Mesenchymal stem cell (in vitro differentiated cells and primary cell): ENCODE data around the gene EFHC1.

Source experiments
- DNase-seq: peaks from one replicate; pipeline ENCODE4 v3.0.0-alpha.2; 2013
- H2AFZ ChIP-seq: one replicate; pipeline ENCODE4 v1.6.1; 2013; ENCODE audit warnings: low read depth, mild to moderate bottlenecking, control low read depth, inconsistent platforms, low read length, moderate library complexity
- H2AK5ac ChIP-seq: 2 replicates; pipeline ENCODE4 v1.6.1; 2013; ENCODE audit warnings: low read length, moderate library complexity, mild to moderate bottlenecking, inconsistent platforms; ENCODE audit not compliant: severe bottlenecking
- H2BK120ac ChIP-seq: one replicate; pipeline ENCODE4 v1.6.1; 2013; ENCODE audit warnings: low read depth, mild to moderate bottlenecking, inconsistent platforms, low read length, moderate library complexity
- H2BK12ac ChIP-seq, 2 experiments: one replicate each; pipeline ENCODE4 v1.6.1; 2013; ENCODE audit warnings: inconsistent platforms in 2 of 2, low read length in 2 of 2, mild to moderate bottlenecking in 2 of 2, moderate library complexity in 2 of 2, control low read depth in 1 of 2
- H2BK15ac ChIP-seq: one replicate; pipeline ENCODE4 v1.6.1; 2013; ENCODE audit warnings: mild to moderate bottlenecking, low read depth, inconsistent platforms; ENCODE audit not compliant: poor library complexity, severe bottlenecking
- H2BK5ac ChIP-seq: 2 replicates; pipeline ENCODE4 v1.6.1; 2013; ENCODE audit warnings: low read depth, mild to moderate bottlenecking, low read length, control low read depth, inconsistent platforms; ENCODE audit not compliant: poor library complexity, severe bottlenecking
- H3K14ac ChIP-seq, 2 experiments: one replicate each; pipeline ENCODE4 v1.6.1; 2013; ENCODE audit warnings: inconsistent platforms in 2 of 2, low read length in 2 of 2, control low read depth in 1 of 2, mild to moderate bottlenecking in 1 of 2, moderate library complexity in 1 of 2
- H3K18ac ChIP-seq, 2 experiments: one replicate each; pipeline ENCODE4 v1.6.1; 2013; ENCODE audit warnings: inconsistent platforms in 2 of 2, low read length in 2 of 2, control low read depth in 1 of 2, low read depth in 1 of 2, mild to moderate bottlenecking in 1 of 2
- H3K23ac ChIP-seq, 2 experiments: one replicate each; pipeline ENCODE4 v1.6.1; 2013; ENCODE audit warnings: inconsistent platforms in 2 of 2, low read length in 2 of 2, mild to moderate bottlenecking in 2 of 2, moderate library complexity in 2 of 2, control low read depth in 1 of 2
- H3K27ac ChIP-seq: 2 replicates; pipeline ENCODE4 v1.5.1; 2013; ENCODE audit warnings: mild to moderate bottlenecking, moderate library complexity, low read length, control low read depth, inconsistent platforms; ENCODE audit not compliant: poor library complexity, severe bottlenecking
- H3K27me3 ChIP-seq, 2 experiments: 2 replicates each; pipeline versions ENCODE4 v1.6.1 to v1.7.0; 2013; ENCODE audit warnings: low read length in 2 of 2, mild to moderate bottlenecking in 2 of 2, moderate library complexity in 2 of 2, control low read depth in 1 of 2, inconsistent platforms in 1 of 2; ENCODE audit not compliant: control insufficient read depth in 1 of 2, insufficient read depth in 1 of 2
- H3K36me3 ChIP-seq, 2 experiments: 2 replicates each; pipeline versions ENCODE4 v1.6.1 to v1.7.0; 2013; ENCODE audit warnings: low read length in 2 of 2, control low read depth in 1 of 2, inconsistent platforms in 1 of 2, low read depth in 1 of 2, mild to moderate bottlenecking in 1 of 2; ENCODE audit not compliant: insufficient read depth in 2 of 2, control insufficient read depth in 1 of 2
- H3K4ac ChIP-seq, 2 experiments: one replicate each; pipeline ENCODE4 v1.6.1; 2013; ENCODE audit warnings: inconsistent platforms in 2 of 2, low read length in 2 of 2, mild to moderate bottlenecking in 2 of 2, moderate library complexity in 2 of 2, control low read depth in 1 of 2, low read depth in 1 of 2
- H3K4me1 ChIP-seq: 2 replicates; pipeline ENCODE4 v1.6.1; 2013; ENCODE audit warnings: low read depth, low read length, control low read depth; ENCODE audit not compliant: control insufficient read depth, insufficient read depth
- H3K4me2 ChIP-seq: 2 replicates; pipeline ENCODE4 v1.6.1; 2013; ENCODE audit warnings: low read length, mild to moderate bottlenecking, inconsistent platforms; ENCODE audit not compliant: poor library complexity, severe bottlenecking
- H3K4me3 ChIP-seq, 2 experiments: 2 replicates each; pipeline versions ENCODE4 v1.5.1 to v1.7.0; 2013; ENCODE audit warnings: low read length in 2 of 2, mild to moderate bottlenecking in 2 of 2, control low read depth in 1 of 2, low read depth in 1 of 2; ENCODE audit not compliant: insufficient read depth in 1 of 2
- H3K79me1 ChIP-seq: replicated peaks from 2 replicates; pipeline ENCODE4 v1.6.1; 2013; ENCODE audit warnings: mild to moderate bottlenecking, control low read depth, low read length, inconsistent platforms; ENCODE audit not compliant: poor library complexity, severe bottlenecking
- H3K9ac ChIP-seq: 2 replicates; pipeline ENCODE4 v1.7.0; 2013; ENCODE audit warnings: mild to moderate bottlenecking, low read length, moderate library complexity
- H3K9me3 ChIP-seq: 2 replicates; pipeline ENCODE4 v1.7.0; 2013; ENCODE audit warnings: mild to moderate bottlenecking, low read length; ENCODE audit not compliant: control insufficient read depth
- H4K8ac ChIP-seq: one replicate; pipeline ENCODE4 v1.6.1; 2013; ENCODE audit warnings: inconsistent platforms, mild to moderate bottlenecking, low read length, moderate library complexity
- H4K91ac ChIP-seq: one replicate; pipeline ENCODE4 v1.6.1; 2013; ENCODE audit warnings: mild to moderate bottlenecking, low read length, inconsistent platforms
- WGBS: methylation state at CpG from one replicate; pipeline ENCODE4 v1.1.7; 2013; ENCODE audit warnings: mixed read lengths; 5-methylcytosine and 5-hydroxymethylcytosine counted together

EFHC1 gene

GRCh38 chr6:52516943-52517342 is 96.8 kb downstream of the EFHC1 start:
- no peak overlapping the region for H2BK5ac ChIP-seq
- H3K18ac ChIP-seq: peak overlapping the region; percentile 34 to 40
- peak overlapping the region; percentile 56 to 73 for H2BK12ac ChIP-seq
- H3K27me3 ChIP-seq: no peaks in the 10 kb centered on the region
- no peak overlapping the region for H3K4me2 ChIP-seq
- H2AFZ ChIP-seq: no peak overlapping the region
- no peak overlapping the region for H3K14ac ChIP-seq
- peak overlapping the region; percentile 80 for H4K91ac ChIP-seq
- H3K79me1 ChIP-seq: peaks cover 10% of the 10 kb centered on the region
- 98% methylated on average over 2 of the region's 3 CpGs for WGBS
- peaks cover 33% of the 10 kb centered on the region for H3K4me1 ChIP-seq
- H2AK5ac ChIP-seq: peak overlapping the region; percentile 40
- no peak for DNase-seq
- H3K27ac ChIP-seq: peak overlapping the region; percentile 97
- peak overlapping the region; percentile 34 for H3K9ac ChIP-seq
- H3K36me3 ChIP-seq: peaks cover 28 to 74% of the 10 kb centered on the region in 2 experiments
- H2BK15ac ChIP-seq: no peak overlapping the region
- no peak overlapping the region for H4K8ac ChIP-seq
- no peak overlapping the region for H3K4me3 ChIP-seq
- H3K9me3 ChIP-seq: no peaks in the 10 kb centered on the region
- H2BK120ac ChIP-seq: no peak overlapping the region
- H3K4ac ChIP-seq: peak overlapping the region in 1 of 2 experiments; percentile 51
- no peak overlapping the region for H3K23ac ChIP-seq

- Histone ChIP-seq H3K4me3 (peak overlapping the region in 1 of 2 experiments; percentile 4), H3K23ac (no peak overlapping the region), H2BK120ac (peak overlapping the region; percentile 80), H3K27me3 (no peaks in the 10 kb centered on the region), H2BK12ac (peak overlapping the region; percentile 70 to 75), H3K18ac (peak overlapping the region; percentile 96), H2BK5ac (peak overlapping the region; percentile 92), H3K4ac (peak overlapping the region; percentile 62 to 89), H3K79me1 (peaks cover 10% of the 10 kb centered on the region), H3K14ac (peak overlapping the region in 1 of 2 experiments; percentile 35), H2AFZ (no peak overlapping the region), H3K9ac (peak overlapping the region; percentile 80), H3K4me1 (peaks cover 31% of the 10 kb centered on the region), H4K8ac (peak overlapping the region; percentile 95), H2BK15ac (peak overlapping the region; percentile 31), H3K36me3 (peaks cover 28 to 72% of the 10 kb centered on the region in 2 experiments), H4K91ac (peak overlapping the region; percentile 98), H2AK5ac (peak overlapping the region; percentile 35), H3K27ac (peak overlapping the region; percentile 97), H3K9me3 (no peaks in the 10 kb centered on the region), H3K4me2 (no peak overlapping the region)
- DNase-seq: peak; percentile 96
- 15% methylated on average over 12 of the region's 14 CpGs for WGBS
These were observed 97.5 kb downstream of the EFHC1 start for GRCh38 chr6:52517502-52518278.

GRCh38 chr6:52518279-52518945 is 98.3 kb downstream of the EFHC1 start:
- peaks cover 8% of the 10 kb centered on the region for H3K79me1 ChIP-seq
- peak overlapping the region; percentile 31 for H2BK15ac ChIP-seq
- H4K8ac ChIP-seq: peak overlapping the region; percentile 95
- 79% methylated on average over 13 of the region's 13 CpGs for WGBS
- no peak overlapping the region for H2AFZ ChIP-seq
- H3K18ac ChIP-seq: peak overlapping the region; percentile 96
- H3K27me3 ChIP-seq: no peaks in the 10 kb centered on the region
- peak overlapping the region; percentile 97 for H3K27ac ChIP-seq
- no peak overlapping the region for H3K23ac ChIP-seq
- peaks cover 25 to 66% of the 10 kb centered on the region in 2 experiments for H3K36me3 ChIP-seq
- no peak for DNase-seq
- no peak overlapping the region for H3K4me2 ChIP-seq
- peak overlapping the region; percentile 80 for H2BK120ac ChIP-seq
- H3K4ac ChIP-seq: peak overlapping the region; percentile 62 to 89
- peak overlapping the region; percentile 92 for H2BK5ac ChIP-seq
- H3K14ac ChIP-seq: peak overlapping the region in 1 of 2 experiments; percentile 35
- peaks cover 30% of the 10 kb centered on the region for H3K4me1 ChIP-seq
- H2AK5ac ChIP-seq: peak overlapping the region; percentile 35
- no peaks in the 10 kb centered on the region for H3K9me3 ChIP-seq
- peak overlapping the region; percentile 98 for H4K91ac ChIP-seq
- H2BK12ac ChIP-seq: peak overlapping the region; percentile 70 to 75
- peak overlapping the region in 1 of 2 experiments; percentile 4 for H3K4me3 ChIP-seq
- H3K9ac ChIP-seq: peak overlapping the region; percentile 80

GRCh38 chr6:52519618-52520017 is 99.5 kb downstream of the EFHC1 start:
- Histone ChIP-seq H2BK120ac (no peak overlapping the region), H3K4me1 (peaks cover 24% of the 10 kb centered on the region), H3K4me3 (no peak overlapping the region), H3K9me3 (no peaks in the 10 kb centered on the region), H2AK5ac (no peak overlapping the region), H3K27me3 (no peaks in the 10 kb centered on the region), H3K9ac (no peak overlapping the region), H3K4me2 (no peak overlapping the region), H3K36me3 (peaks cover 17 to 67% of the 10 kb centered on the region in 2 experiments), H3K14ac (no peak overlapping the region), H2BK5ac (no peak overlapping the region), H3K23ac (no peak overlapping the region), H3K4ac (no peak overlapping the region), H2BK15ac (no peak overlapping the region), H3K18ac (no peak overlapping the region), H4K8ac (no peak overlapping the region), H2AFZ (no peak overlapping the region), H2BK12ac (no peak overlapping the region), H4K91ac (no peak overlapping the region), H3K79me1 (peaks cover 3% of the 10 kb centered on the region), H3K27ac (no peak overlapping the region)
- no peak for DNase-seq
- WGBS: 71% methylated on average over 2 of the region's 4 CpGs
